Measurements from ENCODE around the gene PKP3. TPM values are rescaled to one million over a fixed set of nuclear protein-coding genes. Genes with fewer than 3 reads are reported as not detected.
A peak's percentile ranks its signal among the peaks of the same experiment; 100 is the strongest.

The PKP3 gene
- total and polyA plus RNA-seq, 2 donors from 2014 or later = 1.9 to 3.6 TPM

- Histone ChIP-seq H3K27ac (ENCODE audit: low read depth in 2 of 2, low read length in 2 of 2) (peak overlapping the region; percentile 89 to 100), H3K4me1 (ENCODE audit: control insufficient read depth in 2 of 3, insufficient read depth in 2 of 3, low read depth in 1 of 3, low read length in 3 of 3) (peaks cover 6 to 21% (median 21%) of the 10 kb centered on the region in 3 donors), H3K27me3 (ENCODE audit: control insufficient read depth, insufficient read depth, low read length) (no peaks in the 10 kb centered on the region), H3K9ac (ENCODE audit: low read length in 3 of 3) (peak overlapping the region in 1 of 3 donors; percentile 9), H3K36me3 (ENCODE audit: control insufficient read depth in 2 of 3, insufficient read depth in 3 of 3, low read length in 3 of 3) (peaks cover 0 to 15% (median 0%) of the 10 kb centered on the region in 3 donors), H3K9me3 (ENCODE audit: control insufficient read depth in 2 of 3, insufficient read depth in 1 of 3, low read length in 3 of 3) (peaks cover 0 to 13% (median 0%) of the 10 kb centered on the region in 3 donors), H3K4me3 (ENCODE audit: low read length in 3 of 3) (peak overlapping the region in 1 of 3 donors; percentile 3)
- DNase-seq (peak; percentile 49 to 95 (median 74)), FAIRE-seq (no peak)
- intact Hi-C loops (cut with DNase I) = loop anchor here (10.0 kb wide), 1 partner anchor 49 kb away; the partner anchor contains the start of gene IFITM2
- TF ChIP-seq CTCF (IDR thresholded peaks at IDR 0.05; ENCODE audit: borderline replicate concordance, extremely low read depth, insufficient read depth) = no peak
These were observed 40.7 kb upstream of the PKP3 start for GRCh38 chr11:353179-353873.

- no peak for FAIRE-seq
- no peak for TF ChIP-seq CTCF (IDR thresholded peaks at IDR 0.05; ENCODE audit: borderline replicate concordance, extremely low read depth, insufficient read depth)
- Histone ChIP-seq H3K4me3 (ENCODE audit: low read length in 3 of 3) (peak overlapping the region; percentile 4 to 42 (median 16)), H3K27me3 (ENCODE audit: control insufficient read depth, insufficient read depth, low read length) (no peaks in the 10 kb centered on the region), H3K9ac (ENCODE audit: low read length in 3 of 3) (peak overlapping the region in 2 of 3 donors; percentile 81 to 89), H3K9me3 (ENCODE audit: control insufficient read depth in 2 of 3, insufficient read depth in 1 of 3, low read length in 3 of 3) (peaks cover 0 to 13% (median 0%) of the 10 kb centered on the region in 3 donors), H3K36me3 (ENCODE audit: control insufficient read depth in 2 of 3, insufficient read depth in 3 of 3, low read length in 3 of 3) (peaks cover 0 to 15% (median 0%) of the 10 kb centered on the region in 3 donors), H3K27ac (ENCODE audit: low read depth in 2 of 2, low read length in 2 of 2) (peak overlapping the region; percentile 97 to 100), H3K4me1 (ENCODE audit: control insufficient read depth in 2 of 3, insufficient read depth in 2 of 3, low read depth in 1 of 3, low read length in 3 of 3) (peaks cover 6 to 21% (median 21%) of the 10 kb centered on the region in 3 donors)
- intact Hi-C loops (cut with DNase I) = loop anchor here (10.0 kb wide), 1 partner anchor 51 kb away; the partner anchor contains the start of gene IFITM2
- DNase-seq = peak; percentile 95 to 99 (median 97)
These were observed 38.2 kb upstream of the PKP3 start for GRCh38 chr11:355581-356458.

DNA sequence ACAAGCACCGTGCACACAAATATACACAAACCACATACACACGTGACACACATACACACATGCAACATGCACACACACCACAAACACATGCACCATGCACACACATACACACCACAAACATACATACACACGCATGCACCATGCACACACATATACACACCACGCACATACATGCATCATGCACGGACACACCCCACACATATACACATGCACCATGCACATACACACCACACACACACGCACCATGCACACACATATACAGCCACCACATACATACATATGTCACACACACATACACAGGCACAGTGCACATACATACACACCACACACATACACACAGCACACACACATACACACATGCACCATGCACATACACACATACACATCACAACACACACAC lies 37.4 kb upstream of the PKP3 start:
- no peak for TF ChIP-seq CTCF (IDR thresholded peaks at IDR 0.05; ENCODE audit: borderline replicate concordance, extremely low read depth, insufficient read depth)
- Histone ChIP-seq H3K4me1 (ENCODE audit: control insufficient read depth in 2 of 3, insufficient read depth in 2 of 3, low read depth in 1 of 3, low read length in 3 of 3) (peaks cover 6 to 21% (median 21%) of the 10 kb centered on the region in 3 donors), H3K9me3 (ENCODE audit: control insufficient read depth in 2 of 3, insufficient read depth in 1 of 3, low read length in 3 of 3) (peaks cover 0 to 13% (median 0%) of the 10 kb centered on the region in 3 donors), H3K27ac (ENCODE audit: low read depth in 2 of 2, low read length in 2 of 2) (no peak overlapping the region), H3K4me3 (ENCODE audit: low read length in 3 of 3) (peak overlapping the region in 1 of 3 donors; percentile 38), H3K36me3 (ENCODE audit: control insufficient read depth in 2 of 3, insufficient read depth in 3 of 3, low read length in 3 of 3) (peaks cover 0 to 15% (median 0%) of the 10 kb centered on the region in 3 donors), H3K27me3 (ENCODE audit: control insufficient read depth, insufficient read depth, low read length) (no peaks in the 10 kb centered on the region), H3K9ac (ENCODE audit: low read length in 3 of 3) (no peak overlapping the region)
- intact Hi-C loops (cut with DNase I) = loop anchor here (10.0 kb wide), 1 partner anchor 52 kb away; the partner anchor contains the start of gene IFITM2
- FAIRE-seq (no peak), DNase-seq (no peak)
